Colonic mucosa (tissue), 4 donors: ENCODE data around the gene C12orf54. TPM values are rescaled to one million over a fixed set of nuclear protein-coding genes. Genes with fewer than 3 reads are reported as not detected.
"Not testable (repeated sequence)": the region's sequence is repeated elsewhere in the genome, so short reads cannot be mapped to it uniquely, and the experiment has no call there.

Experiments used
- DNase-seq: peaks from one replicate; pipeline ENCODE4 v3.0.0-alpha.2; 2020
- H3K27ac ChIP-seq: fragments of 200-600 bp; one replicate; pipeline ENCODE4 v1.8.0; 2021
- H3K27me3 ChIP-seq: fragments of 200-600 bp; one replicate; pipeline ENCODE4 v1.8.0; 2021
- H3K36me3 ChIP-seq: fragments of 200-600 bp; one replicate; pipeline ENCODE4 v1.8.0; 2021
- H3K4me1 ChIP-seq: fragments of 200-600 bp; one replicate; pipeline ENCODE4 v1.8.0; 2021; ENCODE audit warnings: mild to moderate bottlenecking
- H3K4me3 ChIP-seq: fragments of 200-600 bp; one replicate; pipeline ENCODE4 v1.8.0; 2021
- H3K9ac ChIP-seq, 2 donors: one replicate each; pipeline ENCODE4 v1.7.0; 2013; ENCODE audit warnings: control low read depth in 2 of 2, low read depth in 2 of 2, low read length in 2 of 2
- H3K9me3 ChIP-seq: fragments of 200-600 bp; one replicate; pipeline ENCODE4 v1.8.0; 2021
- CTCF ChIP-seq: fragments of 200-600 bp; IDR thresholded peaks from one replicate; pipeline ENCODE4 v1.8.0; 2022; ENCODE audit warnings: antibody characterized with exemption, mild to moderate bottlenecking
- intact Hi-C: fragments of 100-400 bp; cut with DNase I; formaldehyde crosslinking; loops from one replicate; pipeline ENCODE4 v1.14.1; 2022
- total RNA-seq, 2 donors: library from RNA; stranded (reverse); fragmentation: NEBNext Ultra II Directional in 1 of 2; extraction: Animal tissue kit (Norgen Biotek cat#: 25700) in 1 of 2; gene quantifications; one replicate each; pipeline ENCODE4 v1.2.1, GENCODE V29; 2021
- donor health status: healthy.
- donor health status: DM: no; HTN: no; CAD: no.
- donor health status: DM: no; HTN: no; CAD: no.

Gene C12orf54
- total RNA-seq = not detected

- Histone ChIP-seq H3K4me1 (no peaks in the 10 kb centered on the region), H3K9ac (no peak within 1 kb of the TSS), H3K27ac (no peak within 1 kb of the TSS), H3K4me3 (no peak within 1 kb of the TSS), H3K27me3 (no peaks in the 10 kb centered on the region), H3K9me3 (no peaks in the 10 kb centered on the region), H3K36me3 (no peaks in the 10 kb centered on the region)
- intact Hi-C loops = no loop called here
- TF ChIP-seq CTCF = no peak
- DNase-seq = no peak
These were observed at the start of gene C12orf54 for GRCh38 chr12:48482198-48482597. Gene C12orf54, plus strand, starts transcription at chr12:48482498. Its CDS starts 799 bp downstream, at chr12:48483297.

GRCh38 chr12:48434016-48434415, 48.3 kb upstream of the C12orf54 start:
- H3K36me3 ChIP-seq, intact Hi-C loops, H3K4me1 ChIP-seq, H3K9me3 ChIP-seq, DNase-seq, H3K9ac ChIP-seq, H3K4me3 ChIP-seq, H3K27ac ChIP-seq, H3K27me3 ChIP-seq: not testable (repeated sequence)

GRCh38 chr12:48441069-48441468, 41.2 kb upstream of the C12orf54 start:
- TF ChIP-seq CTCF = no peak
- no peak overlapping the region for H3K4me3 ChIP-seq
- intact Hi-C loops = no loop called here

GRCh38 chr12:48442179-48442847, 40.0 kb upstream of the C12orf54 start:
- Histone ChIP-seq H3K27me3 (no peaks in the 10 kb centered on the region), H3K9me3 (no peaks in the 10 kb centered on the region), H3K9ac (no peak overlapping the region), H3K4me3 (no peak overlapping the region), H3K4me1 (no peaks in the 10 kb centered on the region), H3K36me3 (no peaks in the 10 kb centered on the region), H3K27ac (no peak overlapping the region)
- DNase-seq = no peak
- intact Hi-C loops = no loop called here
- no peak for TF ChIP-seq CTCF

More at GRCh38 chr12:48441069-48441468, 41.2 kb upstream of the C12orf54 start:
- no peak for DNase-seq
- Histone ChIP-seq H3K4me1 (no peaks in the 10 kb centered on the region), H3K9me3 (no peaks in the 10 kb centered on the region), H3K27me3 (no peaks in the 10 kb centered on the region), H3K9ac (no peak overlapping the region), H3K27ac (no peak overlapping the region), H3K36me3 (no peaks in the 10 kb centered on the region)

- H3K9ac ChIP-seq = no peak overlapping the region
- TF ChIP-seq CTCF = no peak
- intact Hi-C loops = no loop called here
- H3K27ac ChIP-seq = no peak overlapping the region
- H3K4me3 ChIP-seq = no peak overlapping the region
- H3K27me3 ChIP-seq = no peaks in the 10 kb centered on the region
- H3K9me3 ChIP-seq = no peaks in the 10 kb centered on the region
- no peaks in the 10 kb centered on the region for H3K36me3 ChIP-seq
- no peak for DNase-seq
- no peaks in the 10 kb centered on the region for H3K4me1 ChIP-seq
These were observed 36.8 kb upstream of the C12orf54 start for GRCh38 chr12:48445538-48445937.

GRCh38 chr12:48446161-48446776, 36.0 kb upstream of the C12orf54 start:
- no peaks in the 10 kb centered on the region for H3K4me1 ChIP-seq
- H3K9ac ChIP-seq = no peak overlapping the region
- intact Hi-C loops = no loop called here
- no peak overlapping the region for H3K4me3 ChIP-seq
- no peak for DNase-seq
- H3K27me3 ChIP-seq = no peaks in the 10 kb centered on the region
- H3K36me3 ChIP-seq = no peaks in the 10 kb centered on the region
- no peak for TF ChIP-seq CTCF
- H3K27ac ChIP-seq = no peak overlapping the region
- no peaks in the 10 kb centered on the region for H3K9me3 ChIP-seq
